Activated CD8-positive, alpha-beta memory T cell treated with anti-CD3 and anti-CD28 coated beads for 48 hours (primary cell): ENCODE measurements around the gene ST6GALNAC6.
"Not testable (repeated sequence)": the region's sequence is repeated elsewhere in the genome, so short reads cannot be mapped to it uniquely, and the experiment has no call there.

Source experiments
- DNase-seq, 3 experiments: peaks; one replicate each; pipeline ENCODE4 v3.0.0-alpha.2; 2020; ENCODE audit warnings: low read depth in 2 of 3, low spot score in 2 of 3

Gene ST6GALNAC6

DNA sequence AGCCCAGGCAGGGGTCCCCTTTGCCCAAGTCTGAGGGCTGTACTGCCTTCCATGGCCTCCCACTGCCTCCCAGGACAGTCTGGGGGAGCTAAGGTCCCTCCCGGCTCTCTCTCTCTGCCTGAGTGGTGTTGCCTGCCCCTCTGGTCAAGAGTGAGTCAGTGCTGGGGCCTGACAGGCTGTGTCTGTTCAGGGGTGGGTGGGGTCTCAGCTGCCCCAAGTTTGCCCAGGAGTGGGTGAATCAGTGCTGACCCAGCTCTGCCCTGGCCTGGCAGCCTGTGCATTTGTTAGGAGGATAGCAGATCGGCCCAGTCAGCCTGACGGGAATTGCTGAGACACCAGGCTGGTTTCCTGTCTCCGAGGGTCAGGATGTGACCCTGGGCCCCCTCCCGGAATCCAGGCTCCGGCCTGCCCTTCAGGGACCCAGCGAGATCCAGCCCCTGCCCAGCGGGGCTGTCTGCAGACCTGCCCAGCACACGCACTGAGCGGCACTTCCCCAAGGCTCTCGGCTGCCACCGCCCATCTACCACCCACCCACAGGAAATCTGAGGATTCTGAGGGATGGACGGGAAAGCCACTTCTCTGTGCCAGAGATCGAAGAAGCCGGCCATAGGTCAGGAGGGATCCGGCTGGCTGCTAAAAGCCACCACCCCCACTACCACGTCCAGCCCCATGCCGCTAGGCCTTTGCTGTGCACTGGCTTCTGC, 60.9 kb downstream of the ST6GALNAC6 start:
- DNase-seq, result no peak

GRCh38 chr9:127837346-127837745, 62.1 kb downstream of the ST6GALNAC6 start:
- no peak for DNase-seq

DNA sequence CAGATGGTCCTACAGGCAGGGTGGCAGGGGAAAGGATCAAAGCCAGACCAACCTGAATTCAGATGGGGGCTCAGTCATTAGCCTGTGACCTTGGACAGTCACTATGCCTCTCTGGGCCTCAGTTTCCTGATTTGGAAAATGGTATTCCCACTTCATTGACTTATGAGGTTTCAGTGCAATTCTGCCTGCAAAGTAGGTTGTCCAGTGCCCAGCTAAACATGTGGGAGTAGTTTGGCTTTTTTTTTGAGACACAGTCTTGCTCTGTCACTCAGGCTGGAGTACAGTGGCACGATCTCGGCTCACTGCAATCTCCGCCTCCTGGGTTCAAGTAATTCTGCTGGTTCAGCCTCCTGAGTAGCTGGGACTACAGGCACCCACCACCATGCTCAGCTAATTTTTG, 62.8 kb downstream of the ST6GALNAC6 start:
- not testable (repeated sequence) for DNase-seq

GRCh38 chr9:127835991-127836516, 63.3 kb downstream of the ST6GALNAC6 start:
- DNase-seq, result no peak
